HG03521 (cell line): ENCODE measurements around the gene INPP4B.

Experiments
- ATAC-seq: cut with Tn5 transposase; IDR thresholded peaks from one replicate; pipeline ENCODE4 v1.9.1; 2021; ENCODE audit warnings: mild to moderate bottlenecking, moderate library complexity; ENCODE audit not compliant: unreplicated experiment

INPP4B gene

DNA sequence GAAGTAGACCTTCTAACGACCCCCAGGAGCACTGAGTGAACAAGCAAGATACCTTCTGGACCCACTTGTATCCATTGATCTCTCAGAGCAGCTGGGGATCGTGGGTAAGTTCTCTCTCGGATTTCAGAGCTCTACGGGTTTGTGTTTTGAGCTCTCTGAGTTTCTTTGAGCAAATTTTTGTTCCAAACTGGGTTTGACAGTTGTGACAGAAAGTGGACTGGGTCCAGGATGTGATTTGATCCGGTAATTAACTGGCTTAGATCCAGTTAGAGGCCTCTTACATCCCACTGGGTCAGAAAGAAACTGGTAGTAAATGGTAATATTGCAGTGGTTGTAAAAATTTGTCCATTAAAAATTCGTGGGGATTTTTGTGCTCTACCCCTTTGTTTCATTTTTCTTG lies 459.2 kb downstream of the INPP4B start:
- ATAC-seq = no peak

DNA sequence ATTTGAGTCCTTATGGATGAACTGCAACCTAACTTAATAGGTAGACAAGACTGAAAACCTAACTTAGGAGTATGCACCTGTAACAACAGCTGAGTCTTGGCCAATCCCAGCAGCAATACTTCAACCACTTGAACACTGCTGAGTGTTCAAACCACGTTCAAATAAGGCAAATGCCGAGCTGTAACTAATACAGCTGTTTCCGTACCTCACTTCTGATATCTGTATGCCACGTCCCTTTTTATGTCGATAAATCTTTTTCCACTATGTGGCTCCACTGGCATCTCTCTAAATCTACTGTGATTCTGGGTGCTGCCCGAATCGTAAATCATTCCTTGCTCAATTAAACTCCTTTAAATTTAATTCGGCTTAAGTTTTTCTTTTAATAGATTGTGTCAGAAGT lies 459.7 kb downstream of the INPP4B start:
- no peak for ATAC-seq

DNA sequence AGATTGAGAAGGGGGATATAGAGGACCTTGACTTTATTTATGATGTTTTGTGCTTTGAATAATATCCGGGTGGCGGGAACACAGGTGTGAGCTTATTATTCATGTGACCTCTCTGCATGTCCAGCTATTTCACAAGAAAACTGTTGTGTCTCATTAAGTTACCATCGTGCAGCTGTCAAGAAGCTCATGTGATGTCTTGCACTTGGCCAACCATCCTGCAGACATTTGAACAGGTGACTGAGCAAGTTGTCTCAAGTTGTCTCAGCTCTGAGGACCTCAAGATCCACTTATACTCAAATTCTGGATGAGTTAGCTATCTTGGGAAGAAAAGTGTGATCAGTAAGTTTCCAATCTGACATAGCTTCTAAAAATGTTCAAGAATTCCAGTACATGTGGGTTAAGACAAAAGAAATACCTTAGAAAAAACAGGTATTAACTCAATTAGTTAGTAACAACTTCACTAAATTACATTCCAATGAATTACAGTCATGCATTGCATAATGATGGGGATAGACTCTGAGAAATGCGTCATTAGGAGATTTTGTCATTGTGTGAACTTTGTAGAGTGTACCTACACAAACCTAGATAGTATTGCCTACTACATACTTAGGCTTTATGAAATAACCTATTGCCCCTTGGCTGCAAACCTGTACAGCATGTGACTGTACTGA lies 462.2 kb downstream of the INPP4B start:
- no peak for ATAC-seq

DNA sequence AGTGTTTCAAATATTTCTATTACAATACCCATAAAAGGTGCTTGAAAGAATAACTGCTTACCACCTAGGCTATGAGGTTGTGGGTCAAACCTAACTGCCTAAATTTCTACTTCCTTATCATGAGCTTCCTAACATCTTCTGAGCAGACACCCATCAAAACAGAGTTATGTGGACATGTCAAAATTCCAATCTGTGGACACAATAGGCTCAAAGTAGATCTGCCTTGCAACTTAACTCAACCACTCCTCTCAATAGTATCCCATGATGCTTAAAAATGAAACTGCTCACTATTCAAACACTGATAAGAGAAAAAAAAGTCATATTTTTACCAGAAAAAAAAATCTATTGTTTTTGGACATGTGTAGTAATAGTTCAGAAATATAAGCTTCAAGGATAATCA lies 462.7 kb downstream of the INPP4B start:
- ATAC-seq = no peak

DNA sequence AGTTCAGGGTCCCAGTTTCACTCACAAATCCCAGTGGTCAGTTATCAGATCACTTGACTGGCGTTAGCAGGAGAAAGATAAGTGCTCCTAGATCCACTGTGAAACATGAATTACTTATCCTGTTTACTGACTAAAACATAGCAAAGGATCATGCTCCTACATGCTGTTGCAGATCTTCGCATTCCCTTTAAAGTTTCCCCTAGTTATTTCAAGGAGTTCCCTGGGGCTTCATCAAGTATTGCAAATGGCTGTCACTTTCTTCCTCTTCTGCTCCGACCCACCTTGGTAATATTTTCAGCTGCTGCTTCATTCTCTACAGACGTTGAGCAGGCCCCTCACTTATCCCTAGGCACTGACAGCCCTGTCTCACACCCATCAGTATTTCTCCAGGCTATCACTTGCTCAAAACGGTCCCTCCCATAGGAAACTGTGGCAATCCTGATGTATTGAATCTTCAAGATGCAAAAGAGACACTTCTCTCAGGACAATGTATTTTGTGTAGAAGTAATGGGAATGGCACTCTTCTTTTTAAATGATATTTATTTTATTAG lies 466.0 kb downstream of the INPP4B start:
- no peak for ATAC-seq

DNA sequence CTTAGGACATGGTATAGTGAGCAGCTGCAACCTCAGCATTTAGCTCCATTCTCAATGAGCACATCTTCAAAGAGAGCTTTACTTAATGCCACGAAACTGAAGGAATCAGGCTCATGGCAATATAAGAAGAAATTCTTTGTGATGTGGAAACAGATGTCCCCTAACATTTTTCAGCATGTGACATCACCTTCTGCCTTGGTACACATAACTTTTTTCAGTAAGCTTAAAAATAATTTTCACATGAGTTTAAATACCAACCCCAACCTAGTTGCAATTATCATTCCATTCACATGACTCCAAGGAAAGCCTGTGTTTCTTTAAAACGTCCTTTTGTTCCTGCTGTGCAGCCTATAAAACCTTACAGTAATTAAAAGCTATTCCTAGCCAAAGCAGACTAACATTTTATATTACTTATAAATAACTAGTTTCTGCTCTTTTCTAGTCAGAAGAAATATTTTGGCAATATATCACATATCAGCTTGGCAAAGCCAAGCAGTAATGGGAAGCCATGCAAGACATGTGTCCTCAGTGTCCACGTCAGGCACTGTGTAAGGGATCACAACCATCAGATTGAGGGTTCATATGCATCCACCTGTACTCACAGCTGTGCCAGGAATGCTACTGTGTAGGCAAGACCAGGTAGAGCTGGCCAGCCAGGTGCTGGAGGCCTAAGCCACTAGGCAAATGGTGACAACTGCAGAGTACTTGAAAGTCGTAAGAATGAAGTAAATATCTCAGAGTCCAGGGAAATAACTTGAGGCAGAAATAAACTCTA lies 466.6 kb downstream of the INPP4B start:
- ATAC-seq = no peak

DNA sequence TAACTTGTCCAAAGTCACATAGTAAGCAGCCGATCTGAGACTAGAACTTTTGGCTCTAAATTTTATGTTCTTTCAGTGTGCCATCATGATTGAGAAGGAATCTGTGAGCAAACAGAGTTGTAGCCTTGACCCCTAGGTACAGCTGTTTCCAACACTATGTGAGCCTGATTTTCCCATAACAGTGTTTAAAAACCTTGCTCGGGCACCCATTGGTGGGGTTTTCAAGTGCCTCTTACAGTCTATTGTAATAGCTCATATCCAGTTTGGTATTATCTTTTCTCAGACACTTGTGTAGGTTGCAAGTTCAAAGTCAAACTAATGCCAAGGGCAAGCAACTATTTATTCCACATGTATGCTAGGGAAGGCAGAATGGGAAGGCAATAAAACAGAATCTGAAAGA lies 467.9 kb downstream of the INPP4B start:
- ATAC-seq = no peak

DNA sequence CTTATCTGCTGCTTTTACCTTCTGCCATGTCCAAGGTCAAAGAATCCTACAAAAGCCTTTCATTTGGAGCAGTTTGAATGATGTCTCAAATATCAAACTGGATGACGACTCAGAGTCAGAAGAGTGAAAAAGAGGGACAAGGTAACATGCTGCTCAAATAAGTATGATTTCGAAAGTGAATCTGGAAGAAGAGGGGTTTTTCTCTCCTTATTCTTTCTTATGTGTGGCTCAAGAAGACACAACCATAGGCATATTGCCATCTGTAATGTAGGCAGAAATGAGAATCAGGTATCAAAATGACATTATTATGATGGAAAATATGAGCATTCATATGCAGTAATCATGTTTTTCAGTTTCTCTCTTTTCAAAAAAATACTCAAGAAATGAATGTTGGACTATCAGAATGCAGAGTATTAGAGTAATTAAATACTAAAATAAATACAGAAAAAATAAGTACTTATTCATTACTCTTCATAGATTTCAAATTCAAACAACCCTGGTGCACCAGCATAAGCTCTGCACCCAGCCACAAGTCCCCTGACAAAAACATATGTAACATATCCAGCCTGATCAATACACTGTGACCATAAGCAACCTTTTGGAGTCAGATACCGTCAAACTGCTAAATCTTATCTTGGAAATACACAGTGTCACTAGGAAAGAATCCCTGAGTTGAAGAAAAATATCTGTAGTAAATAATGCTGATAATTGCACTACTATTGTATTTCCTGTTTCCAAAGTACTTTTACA lies 468.6 kb downstream of the INPP4B start:
- ATAC-seq = no peak

DNA sequence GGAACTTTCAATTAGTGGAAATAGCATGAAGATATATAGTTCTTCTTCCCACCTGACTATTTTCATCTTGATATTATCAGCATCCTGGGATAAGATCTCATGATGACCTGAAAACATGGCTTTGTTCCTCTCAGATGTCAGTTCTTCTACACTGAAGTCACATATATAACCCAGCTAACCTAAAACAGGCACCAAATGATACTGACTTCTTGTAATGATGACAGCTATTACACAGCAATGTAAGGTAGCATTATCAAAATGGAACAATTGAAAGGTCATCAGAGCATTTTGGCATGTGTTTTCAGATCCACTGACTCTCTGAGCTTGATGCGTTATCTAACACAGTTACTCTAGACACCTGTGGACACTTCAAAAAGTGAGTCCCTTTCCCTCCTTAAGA lies 469.9 kb downstream of the INPP4B start:
- no peak for ATAC-seq

DNA sequence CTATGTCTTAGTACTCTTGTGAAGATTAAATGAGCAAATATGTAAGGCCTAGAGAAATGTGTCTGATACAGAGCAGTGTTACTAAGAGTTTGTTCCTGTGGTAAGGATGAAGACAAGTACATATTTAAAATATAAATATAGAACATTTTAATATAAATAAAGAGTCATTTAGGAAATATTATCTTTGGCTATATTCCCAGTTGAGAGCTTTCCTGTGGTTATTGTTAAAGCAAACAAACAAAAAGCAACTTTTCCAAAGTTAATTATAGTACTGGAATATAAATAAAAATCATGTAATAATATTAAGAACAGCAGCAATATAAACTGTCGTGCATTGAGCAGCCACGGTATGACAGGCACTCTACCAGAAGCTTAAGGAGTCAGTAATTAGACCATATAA lies 472.5 kb downstream of the INPP4B start:
- ATAC-seq = no peak

DNA sequence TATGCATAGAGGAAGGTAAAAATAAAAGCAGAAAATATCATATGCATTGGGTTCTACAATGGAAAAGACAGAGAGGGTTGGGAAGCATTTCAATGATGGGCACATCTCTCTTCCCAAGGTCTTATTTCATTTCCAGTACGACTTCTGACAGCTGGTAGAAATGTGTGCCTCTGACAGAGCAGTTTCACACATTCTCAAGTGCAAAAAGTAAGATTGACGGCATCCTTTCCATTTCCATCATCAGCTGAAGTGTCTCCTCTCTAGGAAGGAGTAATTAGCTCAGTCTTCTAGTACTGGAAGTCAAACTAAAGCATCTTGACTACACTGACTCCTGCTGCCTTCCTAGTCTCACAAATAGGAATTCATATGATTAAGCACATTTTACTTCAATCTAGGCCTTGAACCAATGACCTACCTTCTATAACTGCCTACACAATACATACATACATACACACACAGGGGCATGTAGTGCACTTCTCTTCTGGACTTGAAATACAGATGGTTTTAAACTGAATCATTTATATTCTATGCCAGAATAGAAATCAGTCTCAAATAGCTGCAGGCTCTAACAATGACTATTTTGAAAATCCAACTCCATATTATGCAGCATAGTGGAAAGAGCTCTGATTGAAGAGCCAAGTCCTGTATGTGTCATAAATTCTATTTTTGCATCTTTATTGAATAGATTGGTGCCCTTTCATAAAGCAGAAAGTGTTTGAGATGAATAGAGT lies 473.4 kb downstream of the INPP4B start:
- no peak for ATAC-seq

DNA sequence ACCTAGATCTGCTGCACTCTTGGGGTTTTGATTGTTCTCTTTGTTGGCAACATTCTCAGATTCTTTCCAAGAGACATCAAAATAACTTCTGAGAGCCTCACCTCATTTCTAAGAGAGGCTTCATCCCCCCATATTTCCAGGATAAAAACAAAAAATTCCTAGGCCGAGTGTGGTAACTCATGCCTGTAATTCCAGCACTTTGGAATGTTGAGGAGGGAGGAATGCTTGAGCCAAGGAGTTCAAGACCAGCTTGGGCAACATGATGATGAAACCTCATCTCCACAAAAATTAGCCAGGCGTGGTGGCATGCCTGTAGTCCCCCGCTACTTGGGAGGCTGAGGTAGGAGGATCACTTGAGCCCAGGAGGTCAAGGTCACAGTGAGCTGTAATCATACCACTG lies 477.0 kb downstream of the INPP4B start:
- no peak for ATAC-seq

DNA sequence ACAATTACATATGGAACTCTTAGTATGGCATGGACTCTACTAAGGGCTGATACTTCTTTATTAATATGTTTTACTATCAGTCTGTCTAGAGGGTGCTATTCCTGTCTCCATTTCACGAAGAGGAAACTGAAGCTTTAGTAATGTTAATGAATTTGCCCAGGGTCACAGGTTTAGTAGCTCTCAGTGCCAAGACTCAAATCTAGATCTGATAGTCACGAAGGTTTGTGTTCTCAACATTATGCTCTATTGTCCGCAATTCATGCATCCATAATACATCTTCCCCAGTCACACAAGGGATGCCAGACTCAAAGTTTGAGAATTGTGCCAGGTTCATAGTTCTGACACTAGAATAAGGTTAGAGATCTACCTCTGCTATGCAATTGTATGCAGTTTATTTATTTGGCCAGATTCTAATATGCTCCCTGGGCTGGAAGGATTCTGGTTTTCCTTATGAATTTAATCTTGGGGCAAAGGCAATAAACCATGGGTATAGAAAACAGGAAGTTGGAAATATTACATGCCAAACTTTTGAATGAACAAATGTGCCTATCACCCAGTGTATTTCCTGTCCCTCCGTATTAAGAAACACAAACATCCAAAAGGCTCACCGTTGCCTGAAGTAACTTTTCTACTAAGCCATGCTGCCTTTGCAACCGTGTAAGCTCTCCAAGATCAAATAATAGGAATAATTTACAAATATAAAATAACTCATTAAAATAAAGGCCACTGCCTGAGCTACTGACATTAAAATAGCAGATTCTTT lies 478.5 kb downstream of the INPP4B start:
- no peak for ATAC-seq

DNA sequence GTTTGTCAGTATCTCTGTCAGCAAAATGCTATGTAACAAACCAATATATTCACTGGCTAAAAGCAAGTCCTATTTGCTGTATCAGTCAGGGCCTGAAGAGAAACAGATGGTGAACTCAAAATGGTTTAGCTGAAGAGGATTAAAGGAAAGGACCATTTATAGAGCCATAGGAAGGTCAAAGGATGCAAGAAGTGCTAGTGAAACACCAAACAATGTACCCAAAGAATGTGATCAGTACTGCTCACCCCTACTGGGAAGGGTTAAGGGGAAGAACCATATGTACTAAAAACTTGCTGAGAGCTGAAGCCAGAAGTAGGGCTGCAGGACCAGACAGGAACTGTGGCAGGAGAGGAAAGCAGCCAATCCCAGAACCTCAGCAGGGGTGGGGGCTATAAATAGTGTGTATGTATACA lies 479.3 kb downstream of the INPP4B start:
- ATAC-seq = no peak

DNA sequence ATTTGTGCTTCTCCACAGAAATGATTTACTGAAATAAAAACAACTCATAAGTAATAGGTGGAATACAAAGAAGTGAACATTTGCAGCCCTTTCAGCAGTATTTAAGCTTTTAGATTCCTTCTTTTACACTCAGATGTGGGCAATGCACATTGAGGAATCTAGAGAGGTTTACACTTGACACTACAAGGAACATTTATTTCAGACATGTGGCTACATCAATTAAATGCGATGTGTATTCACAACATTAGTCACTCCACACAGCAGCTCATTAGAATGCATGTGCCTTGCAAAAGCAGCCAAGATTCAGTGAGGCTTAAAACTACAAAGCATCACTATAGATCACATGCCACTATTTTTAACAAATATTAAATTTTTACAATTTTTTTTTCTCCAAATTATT lies 480.7 kb downstream of the INPP4B start:
- no peak for ATAC-seq

DNA sequence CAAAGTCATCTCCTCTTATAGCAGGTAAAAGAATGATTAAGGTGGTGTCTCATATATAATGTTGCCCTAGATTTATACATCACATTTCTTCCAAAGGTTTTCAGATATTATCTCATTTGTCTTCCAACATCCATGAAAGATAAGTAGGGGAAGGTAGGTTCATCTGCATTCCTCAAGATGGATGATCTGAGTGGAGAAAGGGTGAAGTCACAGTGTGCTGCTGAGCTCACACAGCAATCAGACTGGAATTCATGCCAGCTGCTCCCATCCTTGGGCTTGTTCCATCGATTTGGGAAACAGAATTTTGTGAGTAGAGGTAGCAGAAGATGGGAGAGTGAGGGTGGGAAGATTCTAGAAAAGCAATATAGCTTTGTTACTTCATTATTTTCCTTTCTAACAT lies 482.4 kb downstream of the INPP4B start:
- ATAC-seq = no peak

DNA sequence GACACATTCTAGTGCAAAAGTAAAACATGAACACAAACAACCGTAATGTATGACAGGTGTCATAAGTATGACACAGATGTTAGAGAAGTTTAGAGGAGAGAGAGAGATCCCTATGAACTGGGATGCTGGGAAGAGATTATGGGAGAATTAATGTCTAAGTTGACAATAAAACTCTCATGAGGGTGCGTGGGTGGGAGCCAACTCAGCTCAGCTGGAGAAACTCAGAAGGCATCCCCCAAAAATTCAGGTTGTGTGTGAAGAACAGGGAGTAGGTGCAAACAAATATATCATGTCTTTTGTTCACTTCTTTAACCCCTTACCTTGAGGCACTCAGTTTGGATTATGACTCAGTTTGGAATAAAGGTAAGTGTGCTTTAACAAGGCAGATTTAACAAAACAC lies 484.1 kb downstream of the INPP4B start:
- ATAC-seq = no peak

DNA sequence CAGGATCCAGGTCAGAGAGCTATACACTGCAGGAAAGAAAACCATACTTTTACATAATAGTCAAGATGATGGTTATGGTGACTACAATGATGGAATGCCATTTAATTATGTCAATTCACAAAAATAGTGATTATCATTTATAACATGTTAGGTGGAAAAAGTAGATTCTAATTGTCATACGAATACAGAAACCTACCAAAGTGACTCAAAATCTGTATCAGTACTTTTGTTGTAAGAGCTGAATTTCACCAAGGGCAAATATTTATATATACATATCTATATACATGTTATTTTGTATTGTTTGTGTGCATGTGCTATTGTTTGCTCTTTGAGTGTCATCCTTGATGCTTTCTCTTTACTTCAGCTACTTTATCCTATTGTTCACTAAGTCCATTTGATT lies 485.4 kb downstream of the INPP4B start:
- no peak for ATAC-seq

DNA sequence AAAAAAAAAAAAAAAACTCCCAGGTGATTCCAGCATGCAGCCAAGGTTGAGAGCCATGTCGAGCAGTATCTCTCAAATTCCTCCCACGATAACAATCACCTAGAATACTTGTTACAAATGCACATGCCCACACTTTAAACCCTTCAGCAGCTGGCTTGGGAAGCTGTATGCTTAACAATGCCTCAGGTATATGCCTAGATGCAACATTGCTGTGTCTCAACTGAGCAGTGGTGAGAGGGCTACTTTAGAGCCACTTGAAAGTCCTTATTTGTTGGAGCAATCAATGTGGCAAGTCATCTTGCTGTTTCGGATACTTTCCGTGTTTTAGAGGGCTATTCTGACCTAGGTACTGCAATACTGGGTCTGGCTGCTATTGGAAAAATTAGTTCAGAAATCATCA lies 487.4 kb downstream of the INPP4B start:
- ATAC-seq = no peak

DNA sequence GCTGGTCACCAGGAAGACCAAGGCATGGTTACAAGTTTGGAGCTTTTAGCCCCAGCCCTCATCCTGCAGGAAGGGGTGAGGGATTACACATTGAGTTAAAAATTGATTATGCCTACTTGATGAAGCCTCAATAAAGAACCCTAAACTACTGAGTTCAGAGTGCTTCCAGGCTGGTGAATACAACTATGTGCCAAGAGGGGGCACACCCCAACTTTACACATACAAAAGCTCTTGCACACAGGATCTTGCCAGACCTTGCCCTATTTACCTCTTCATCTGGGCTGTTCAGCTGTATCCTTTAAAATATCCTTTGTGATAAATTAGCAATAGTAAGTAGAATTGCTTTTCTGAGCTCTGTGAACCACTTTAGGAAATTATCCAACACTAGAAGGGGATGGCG lies 489.3 kb downstream of the INPP4B start:
- no peak for ATAC-seq
